Esophagus muscularis mucosa (tissue), 4 donors: ENCODE results near the gene TMA16. TPM values are rescaled to one million over a fixed set of nuclear protein-coding genes. Genes with fewer than 3 reads are reported as not detected.

Experiments used
- DNase-seq: peaks from one replicate; pipeline ENCODE4 v3.0.0-alpha.2; 2017; ENCODE audit errors: extremely low spot score
- H3K27ac ChIP-seq, 4 donors: fragments of 200-600 bp; sonication (generic); replicated peaks in 1 of 4; 1 replicate in 3 of 4; 2 replicates in 1 of 4; pipeline ENCODE4 v1.5.1; 2016 to 2019; ENCODE audit warnings: mild to moderate bottlenecking in 1 of 4
- H3K27me3 ChIP-seq, 4 donors: fragments of 200-600 bp; sonication (generic); one replicate each; pipeline versions ENCODE4 v1.5.1 to v1.6.0; 2016 to 2019
- H3K36me3 ChIP-seq, 4 donors: fragments of 200-600 bp; sonication (generic); one replicate each; pipeline ENCODE4 v1.5.1; 2016 to 2019
- H3K4me1 ChIP-seq, 4 donors: fragments of 200-600 bp; sonication (generic); one replicate each; pipeline ENCODE4 v1.5.1; 2016 to 2019
- H3K4me3 ChIP-seq, 4 donors: fragments of 200-600 bp; sonication (generic); 1 replicate in 2 of 4; 2 replicates in 2 of 4; pipeline ENCODE4 v1.5.1; 2016 to 2019; ENCODE audit warnings: mild to moderate bottlenecking in 4 of 4, moderate library complexity in 1 of 4
- H3K9me3 ChIP-seq, 4 donors: fragments of 200-600 bp; sonication (generic); 1 replicate in 3 of 4; 2 replicates in 1 of 4; pipeline ENCODE4 v1.5.1; 2016 to 2019
- EP300 ChIP-seq: sonication (generic); formaldehyde crosslinking; IDR thresholded peaks from one replicate; pipeline ENCODE4 v1.6.1; 2017; ENCODE audit warnings: antibody characterized with exemption
- POLR2A ChIP-seq: fragments of 450-650 bp; IDR thresholded peaks from one replicate; pipeline ENCODE4 v1.6.1; 2017; ENCODE audit warnings: antibody characterized with exemption, moderate library complexity, mild to moderate bottlenecking, low read depth
- POLR2AphosphoS5 ChIP-seq, 2 donors: sonication (generic); formaldehyde crosslinking; IDR thresholded peaks; one replicate each; pipeline ENCODE4 v1.6.1; 2017; ENCODE audit warnings: antibody characterized with exemption in 2 of 2
- WGBS: methylation state at CpG from one replicate; pipeline ENCODE4 v1.1.5; 2018; 5-methylcytosine and 5-hydroxymethylcytosine counted together
- intact Hi-C: fragments of 100-400 bp; cut with DNase I; formaldehyde crosslinking; loops from one replicate; pipeline ENCODE4 v1.15.1; 2023
- total RNA-seq, 4 donors: library from RNA; depleted of rRNA; stranded (reverse); fragments of >200 nt; gene quantifications; one replicate each; pipeline versions ENCODE4 v1.1.0 to v1.2.1, GENCODE V29; 2016
- TF ChIP-seq, protein P1 (sequence below), 3 experiments: fragments of 200-600 bp in 2 of 3; fragments of 450-650 bp in 1 of 3; sonication (generic) in 2 of 3; IDR thresholded peaks; one replicate each; pipeline ENCODE4 v1.5.1; 2017 to 2019; ENCODE audit warnings: antibody characterized with exemption in 3 of 3, mild to moderate bottlenecking in 2 of 3, moderate library complexity in 1 of 3

TMA16 gene
- total RNA-seq, 4 donors from 2014 or later: 11.2 to 21.9 (median 16.6) TPM

GRCh38 chr4:163467082-163467770, 27.3 kb upstream of the TMA16 start:
- Histone ChIP-seq H3K36me3 (no peaks in the 10 kb centered on the region), H3K27me3 (no peaks in the 10 kb centered on the region), H3K9me3 (no peaks in the 10 kb centered on the region), H3K4me1 (no peaks in the 10 kb centered on the region), H3K27ac (no peak overlapping the region), H3K4me3 (no peak overlapping the region)
- intact Hi-C loops: no loop called here
- no peak for TF ChIP-seq EP300
- TF ChIP-seq POLR2AphosphoS5 (IDR thresholded peaks at IDR 0.05): no peak
- TF ChIP-seq, protein P1, sequence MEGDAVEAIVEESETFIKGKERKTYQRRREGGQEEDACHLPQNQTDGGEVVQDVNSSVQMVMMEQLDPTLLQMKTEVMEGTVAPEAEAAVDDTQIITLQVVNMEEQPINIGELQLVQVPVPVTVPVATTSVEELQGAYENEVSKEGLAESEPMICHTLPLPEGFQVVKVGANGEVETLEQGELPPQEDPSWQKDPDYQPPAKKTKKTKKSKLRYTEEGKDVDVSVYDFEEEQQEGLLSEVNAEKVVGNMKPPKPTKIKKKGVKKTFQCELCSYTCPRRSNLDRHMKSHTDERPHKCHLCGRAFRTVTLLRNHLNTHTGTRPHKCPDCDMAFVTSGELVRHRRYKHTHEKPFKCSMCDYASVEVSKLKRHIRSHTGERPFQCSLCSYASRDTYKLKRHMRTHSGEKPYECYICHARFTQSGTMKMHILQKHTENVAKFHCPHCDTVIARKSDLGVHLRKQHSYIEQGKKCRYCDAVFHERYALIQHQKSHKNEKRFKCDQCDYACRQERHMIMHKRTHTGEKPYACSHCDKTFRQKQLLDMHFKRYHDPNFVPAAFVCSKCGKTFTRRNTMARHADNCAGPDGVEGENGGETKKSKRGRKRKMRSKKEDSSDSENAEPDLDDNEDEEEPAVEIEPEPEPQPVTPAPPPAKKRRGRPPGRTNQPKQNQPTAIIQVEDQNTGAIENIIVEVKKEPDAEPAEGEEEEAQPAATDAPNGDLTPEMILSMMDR (IDR thresholded peaks at IDR 0.05): no peak
- TF ChIP-seq POLR2A: no peak
- DNase-seq: no peak
- 75% methylated on average over 4 of the region's 4 CpGs for WGBS

DNA sequence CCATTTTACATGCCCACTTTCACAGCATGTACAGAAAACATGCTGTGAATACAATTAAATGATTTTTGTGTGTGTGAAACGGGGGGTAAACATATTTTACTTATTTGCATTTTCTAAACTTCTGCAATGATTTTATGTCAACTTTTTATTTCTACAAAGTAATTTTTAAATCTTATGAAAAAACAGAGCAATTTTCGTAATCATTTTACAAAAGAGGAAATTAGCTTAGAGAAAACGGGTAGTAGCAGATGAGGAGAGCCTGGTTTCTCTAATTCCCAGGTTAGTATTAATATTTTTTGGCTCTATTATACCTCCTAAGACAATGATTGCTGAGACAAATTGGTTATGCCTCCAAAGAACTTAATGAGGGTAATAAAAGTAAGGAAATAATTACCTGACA, 24.1 kb upstream of the TMA16 start:
- no peak for TF ChIP-seq POLR2A
- no peak for TF ChIP-seq POLR2AphosphoS5 (IDR thresholded peaks at IDR 0.05)
- no peak for TF ChIP-seq EP300
- TF ChIP-seq, protein P1 (IDR thresholded peaks at IDR 0.05): no peak
- no peak overlapping the region for H3K27ac ChIP-seq
- 70% methylated on average over 3 of the region's 3 CpGs for WGBS
- no peaks in the 10 kb centered on the region for H3K9me3 ChIP-seq
- H3K4me1 ChIP-seq: no peaks in the 10 kb centered on the region
- DNase-seq: no peak
- no peaks in the 10 kb centered on the region for H3K27me3 ChIP-seq
- H3K4me3 ChIP-seq: no peak overlapping the region
- H3K36me3 ChIP-seq: no peaks in the 10 kb centered on the region
- intact Hi-C loops: no loop called here

GRCh38 chr4:163473130-163473529, 21.4 kb upstream of the TMA16 start:
- Histone ChIP-seq H3K27ac (no peak overlapping the region), H3K36me3 (no peaks in the 10 kb centered on the region), H3K4me3 (no peak overlapping the region), H3K9me3 (no peaks in the 10 kb centered on the region), H3K27me3 (no peaks in the 10 kb centered on the region), H3K4me1 (no peaks in the 10 kb centered on the region)
- WGBS: 90% methylated on average over 12 of the region's 14 CpGs
- no peak for TF ChIP-seq POLR2AphosphoS5 (IDR thresholded peaks at IDR 0.05)
- no peak for TF ChIP-seq EP300
- TF ChIP-seq, protein P1 (IDR thresholded peaks at IDR 0.05): no peak
- no peak for TF ChIP-seq POLR2A
- no peak for DNase-seq
- intact Hi-C loops: no loop called here

DNA sequence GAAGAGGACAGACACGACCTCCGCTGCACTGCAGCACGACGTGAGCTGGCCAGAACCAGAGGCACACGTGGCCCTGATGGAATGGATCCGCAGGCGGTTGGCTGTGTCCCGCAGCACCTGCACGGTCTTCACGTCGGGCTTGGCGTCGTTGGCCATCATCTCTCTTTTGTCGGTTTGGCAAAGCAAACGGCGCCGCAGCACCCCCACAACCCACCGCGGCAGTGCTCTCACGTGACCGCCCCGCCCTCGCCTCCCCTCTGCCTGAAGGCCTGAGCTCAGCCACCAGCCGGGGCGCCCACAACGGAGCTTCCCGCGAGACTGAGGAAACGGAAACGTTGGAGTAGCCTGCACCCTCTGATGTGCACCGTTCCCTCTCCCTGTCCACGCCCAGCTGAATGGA, 20.9 kb upstream of the TMA16 start, which contains the start of gene TKTL2:
Gene TKTL2 (minus strand): TSS at position 179 of the 400 bp plus-strand sequence. CDS start 20 bp downstream, at position 159.
- Histone ChIP-seq H3K27ac (no peak within 1 kb of the TSS), H3K36me3 (no peaks in the 10 kb centered on the region), H3K4me3 (no peak within 1 kb of the TSS), H3K9me3 (no peaks in the 10 kb centered on the region), H3K27me3 (no peaks in the 10 kb centered on the region), H3K4me1 (no peaks in the 10 kb centered on the region)
- DNase-seq: no peak
- TF ChIP-seq EP300: no peak
- TF ChIP-seq, protein P1 (IDR thresholded peaks at IDR 0.05): no peak
- no peak for TF ChIP-seq POLR2A
- no peak for TF ChIP-seq POLR2AphosphoS5 (IDR thresholded peaks at IDR 0.05)
- intact Hi-C loops: no loop called here
- WGBS: 89% methylated on average over 32 of the region's 32 CpGs

DNA sequence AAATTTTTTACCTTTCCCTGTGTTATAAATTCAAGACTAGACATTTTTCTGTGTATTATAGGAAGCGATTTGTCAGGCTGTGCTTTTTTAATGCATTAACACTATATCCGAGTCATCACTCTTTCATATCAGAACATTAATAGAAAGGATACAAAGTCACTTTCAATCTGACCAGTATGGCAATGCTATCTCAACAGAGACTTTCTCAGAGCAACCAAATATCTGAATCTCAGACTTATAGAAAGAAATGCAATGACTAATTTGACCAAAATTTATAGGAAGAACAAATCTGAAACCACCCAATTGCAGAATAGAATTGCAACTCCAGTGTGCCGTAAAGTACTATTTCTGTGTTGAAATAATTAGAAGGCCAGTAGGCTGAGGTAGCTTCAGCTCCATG, 20.5 kb upstream of the TMA16 start:
- DNase-seq: no peak
- Histone ChIP-seq H3K27ac (no peak overlapping the region), H3K27me3 (no peaks in the 10 kb centered on the region), H3K4me3 (no peak overlapping the region), H3K4me1 (no peaks in the 10 kb centered on the region), H3K9me3 (no peaks in the 10 kb centered on the region), H3K36me3 (no peaks in the 10 kb centered on the region)
- TF ChIP-seq POLR2AphosphoS5 (IDR thresholded peaks at IDR 0.05) (no peak), EP300 (no peak), POLR2A (no peak)
- TF ChIP-seq, protein P1 (IDR thresholded peaks at IDR 0.05): no peak
- WGBS: 89% methylated on average over 3 of the region's 3 CpGs
- intact Hi-C loops: no loop called here
